ENCODE results near the gene RASSF10. TPM values are rescaled to one million over a fixed set of nuclear protein-coding genes. Genes with fewer than 3 reads are reported as not detected.

Gene RASSF10
- total RNA-seq, 4 donors from 2014 or later, result 0.22 to 0.38 TPM; not detected in 2

- no peak for TF ChIP-seq CTCF (IDR thresholded peaks at IDR 0.05; ENCODE audit: low read depth)
Observed at GRCh38 chr11:12995188-12995587, 13.9 kb upstream of the RASSF10 start.

GRCh38 chr11:12995823-12996222 is 13.3 kb upstream of the RASSF10 start:
- no peak for TF ChIP-seq CTCF (IDR thresholded peaks at IDR 0.05; ENCODE audit: low read depth)

- no peak for TF ChIP-seq CTCF (IDR thresholded peaks at IDR 0.05; ENCODE audit: low read depth)
Observed at GRCh38 chr11:12997168-12997567, 11.9 kb upstream of the RASSF10 start.

- no peak for TF ChIP-seq CTCF (IDR thresholded peaks at IDR 0.05; ENCODE audit: low read depth)
Observed at GRCh38 chr11:12998336-12998735, 10.8 kb upstream of the RASSF10 start.

- no peak for TF ChIP-seq CTCF (IDR thresholded peaks at IDR 0.05; ENCODE audit: low read depth)
Observed at GRCh38 chr11:12999597-12999996, 9.5 kb upstream of the RASSF10 start.

GRCh38 chr11:13000116-13000515 is 9.0 kb upstream of the RASSF10 start:
- TF ChIP-seq CTCF (IDR thresholded peaks at IDR 0.05; ENCODE audit: low read depth), result no peak

- no peak for TF ChIP-seq CTCF (IDR thresholded peaks at IDR 0.05; ENCODE audit: low read depth)
Observed at GRCh38 chr11:13000721-13001120, 8.4 kb upstream of the RASSF10 start.

All from subcutaneous adipose tissue (tissue), 4 donors.